HCT116 (cell line): ENCODE measurements around the gene PARP6. TPM values are rescaled to one million over a fixed set of nuclear protein-coding genes. Genes with fewer than 3 reads are reported as not detected.
A peak's percentile ranks its signal among the peaks of the same experiment; 100 is the strongest.

Experiments
- ATAC-seq: fragments of 200-7000 bp; cut with Tn5 transposase; 2 replicates; pipeline ENCODE4 v1.9.1; 2020; ENCODE audit warnings: mild to moderate bottlenecking, moderate library complexity
- BruUV-seq: library from RNA; stranded (reverse); fragments of 400-500 nt; replicated peaks from 2 replicates; lab custom pipeline; 2021; lab: Mats Ljungman, UMichigan
- CTCF ChIA-PET: fragments of 300-600 bp; sonication (Branson Sonifier 250); formaldehyde crosslinking; loops from one replicate; lab custom pipeline; 2021; ENCODE audit warnings: antibody characterized with exemption; lab: Charles Lee
- POLR2A ChIA-PET: fragments of 300-600, 350-600 bp; sonication (Branson Sonifier 250); formaldehyde crosslinking; loops from one replicate; lab custom pipeline; 2021; ENCODE audit warnings: antibody characterized with exemption; lab: Charles Lee
- RAD21 ChIA-PET, 2 experiments: fragments of 300-600 bp; sonication (Branson Sonifier 250); formaldehyde crosslinking; loops; one replicate each; lab custom pipeline; 2023; ENCODE audit warnings: low total read pairs in 2 of 2; ENCODE audit not compliant: uncharacterized antibody in 2 of 2, unreplicated experiment in 2 of 2, low non-redundant PET in 1 of 2; lab: Charles Lee
- DNase-seq: peaks from one replicate; pipeline ENCODE4 v3.0.0-alpha.2; 2010; ENCODE audit warnings: low read depth, low spot score
- H2AFZ ChIP-seq: fragments of 200-600 bp; shearing (Covaris generic), sonication (generic); 2 replicates; pipeline ENCODE4 v1.6.1; 2017; ENCODE audit warnings: low read depth, mixed run types, mixed read lengths, antibody characterized with exemption, low read length; ENCODE audit not compliant: poor library complexity, severe bottlenecking
- H3K27ac ChIP-seq: 2 replicates; pipeline ENCODE4 v1.5.1; 2012; ENCODE audit warnings: low read depth, low read length
- H3K27me3 ChIP-seq: fragments of 200-600 bp; sonication (generic); 2 replicates; pipeline ENCODE4 v1.6.1; 2016; ENCODE audit warnings: mixed run types, low read length, mixed read lengths; ENCODE audit not compliant: insufficient read depth
- H3K36me3 ChIP-seq, 2 experiments: fragments of 200-500 bp in 1 of 2; fragments of 200-600 bp in 1 of 2; sonication (Bioruptor generic) in 1 of 2; sonication (generic) in 1 of 2; 2 replicates each; pipeline versions ENCODE4 v1.5.1 to v1.6.1; 2014 to 2016; ENCODE audit warnings: low read length in 2 of 2, inconsistent platforms in 1 of 2, mixed read lengths in 1 of 2, mixed run types in 1 of 2; ENCODE audit not compliant: insufficient read depth in 2 of 2, control insufficient read depth in 1 of 2
- H3K4me1 ChIP-seq, 2 experiments: fragments of 200-600 bp in 1 of 2; sonication (generic) in 1 of 2; 2 replicates each; pipeline versions ENCODE4 v1.5.1 to v1.6.1; 2012 to 2017; ENCODE audit warnings: low read length in 2 of 2, inconsistent platforms in 1 of 2, mild to moderate bottlenecking in 1 of 2, mixed read lengths in 1 of 2, mixed run types in 1 of 2, moderate library complexity in 1 of 2; ENCODE audit not compliant: insufficient read depth in 2 of 2, control insufficient read depth in 1 of 2
- H3K4me2 ChIP-seq: fragments of 200-600 bp; sonication (generic); 2 replicates; pipeline ENCODE4 v1.6.1; 2017; ENCODE audit warnings: mixed run types, low read length, mixed read lengths
- H3K4me3 ChIP-seq, 2 experiments: fragments of 200-600 bp in 1 of 2; sonication (generic) in 1 of 2; replicated peaks in 1 of 2; 2 replicates each; pipeline ENCODE4 v1.5.1; 2011 to 2016; ENCODE audit warnings: low read length in 2 of 2, control low read depth in 1 of 2, low read depth in 1 of 2, mild to moderate bottlenecking in 1 of 2, mixed read lengths in 1 of 2, mixed run types in 1 of 2
- H3K79me2 ChIP-seq: fragments of 200-600 bp; sonication (generic); 2 replicates; pipeline ENCODE4 v1.6.1; 2017; ENCODE audit warnings: mild to moderate bottlenecking, mixed run types, low read length, moderate library complexity, mixed read lengths; ENCODE audit not compliant: insufficient read depth
- H3K9ac ChIP-seq: fragments of 200-600 bp; sonication (generic); 2 replicates; pipeline ENCODE4 v1.6.1; 2016; ENCODE audit warnings: low read length, mixed read lengths
- H3K9me2 ChIP-seq: fragments of 200-600 bp; sonication (generic), shearing (Covaris generic); 2 replicates; pipeline ENCODE4 v1.6.1; 2017; ENCODE audit warnings: mixed run types, mild to moderate bottlenecking, moderate library complexity; ENCODE audit not compliant: insufficient read depth
- H3K9me3 ChIP-seq, 2 experiments: fragments of 200-500 bp in 1 of 2; fragments of 200-600 bp in 1 of 2; sonication (Bioruptor generic) in 1 of 2; sonication (generic) in 1 of 2; 2 replicates each; pipeline ENCODE4 v1.6.1; 2014 to 2017; ENCODE audit warnings: low read length in 2 of 2, mixed read lengths in 2 of 2, inconsistent platforms in 1 of 2, low read depth in 1 of 2, mild to moderate bottlenecking in 1 of 2, mixed run types in 1 of 2, moderate library complexity in 1 of 2; ENCODE audit not compliant: control insufficient read depth in 1 of 2, insufficient read depth in 1 of 2
- H4K20me1 ChIP-seq: fragments of 200-600 bp; sonication (generic), shearing (Covaris generic); 2 replicates; pipeline ENCODE4 v1.6.1; 2017; ENCODE audit warnings: mixed run types, mild to moderate bottlenecking, moderate library complexity; ENCODE audit not compliant: insufficient read depth
- ATF3 ChIP-seq: IDR thresholded peaks from 2 replicates; pipeline ENCODE4 v1.6.1; 2012
- CBX3 ChIP-seq: IDR thresholded peaks from 2 replicates; pipeline ENCODE4 v1.6.1; 2012; ENCODE audit warnings: low read depth
- CTCF ChIP-seq, 3 experiments: fragments of 200-600 bp in 1 of 3; sonication (generic) in 1 of 3; IDR thresholded peaks in 2 of 3; conservative IDR thresholded peaks in 1 of 3; 2 replicates each; pipeline ENCODE4 v1.5.1; 2012 to 2017; ENCODE audit warnings: low read depth in 2 of 3, low read length in 2 of 3, antibody characterized with exemption in 1 of 3, borderline replicate concordance in 1 of 3, control low read depth in 1 of 3, mild to moderate bottlenecking in 1 of 3, mixed read lengths in 1 of 3, mixed run types in 1 of 3, moderate library complexity in 1 of 3; ENCODE audit not compliant: insufficient read depth in 1 of 3
- EGR1 ChIP-seq: IDR thresholded peaks from 2 replicates; pipeline ENCODE4 v1.6.1; 2012; ENCODE audit warnings: low read depth
- ELF1 ChIP-seq: IDR thresholded peaks from 2 replicates; pipeline ENCODE4 v1.6.1; 2012; ENCODE audit warnings: low read depth, borderline replicate concordance
- EZH2 ChIP-seq: fragments of 200-600 bp; sonication (generic); IDR thresholded peaks from 2 replicates; pipeline ENCODE4 v1.6.1; 2017; ENCODE audit warnings: antibody characterized with exemption, mixed run types
- FOSL1 ChIP-seq: IDR thresholded peaks from 2 replicates; pipeline ENCODE4 v1.6.1; 2012; ENCODE audit warnings: low read depth
- JUND ChIP-seq: IDR thresholded peaks from 2 replicates; pipeline ENCODE4 v1.6.1; 2012
- POLR2A ChIP-seq: IDR thresholded peaks from 2 replicates; pipeline ENCODE4 v1.7.0; 2011; ENCODE audit warnings: borderline replicate concordance; ENCODE audit not compliant: insufficient read depth, insufficient read length; ENCODE audit errors: extremely low read depth
- RAD21 ChIP-seq: IDR thresholded peaks from 2 replicates; pipeline ENCODE4 v1.6.1; 2012; ENCODE audit warnings: low read depth, mild to moderate bottlenecking
- SP1 ChIP-seq: IDR thresholded peaks from 2 replicates; pipeline ENCODE4 v1.6.1; 2012; ENCODE audit warnings: low read depth
- SRF ChIP-seq: IDR thresholded peaks from 2 replicates; pipeline ENCODE4 v1.6.1; 2012; ENCODE audit warnings: low read depth
- TCF7L2 ChIP-seq: IDR thresholded peaks from 2 replicates; pipeline ENCODE4 v1.7.0; 2011; ENCODE audit warnings: borderline replicate concordance, inconsistent platforms; ENCODE audit not compliant: insufficient read depth, insufficient read length; ENCODE audit errors: extremely low read depth
- ZNF274 ChIP-seq: fragments of 200-500 bp; sonication (Bioruptor generic); IDR thresholded peaks from 2 replicates; pipeline ENCODE4 v1.6.1; 2014; ENCODE audit warnings: mild to moderate bottlenecking, low read depth, low read length, inconsistent platforms
- intact Hi-C: fragments of 100-400 bp; cut with micrococcal nuclease; formaldehyde crosslinking; loops from 2 replicates; pipeline ENCODE4 v1.10.0; 2022
- total RNA-seq: library from RNA; stranded (reverse); gene quantifications from one replicate; pipeline ENCODE4 v1.2.1, GENCODE V29; 2021; ENCODE audit not compliant: unreplicated experiment
- TF ChIP-seq, protein P1 (sequence below): IDR thresholded peaks from 2 replicates; pipeline ENCODE4 v1.6.1; 2012; ENCODE audit warnings: low read depth

Gene PARP6
- total RNA-seq, 1 experiment from 2014 or later = 67.9 TPM

DNA sequence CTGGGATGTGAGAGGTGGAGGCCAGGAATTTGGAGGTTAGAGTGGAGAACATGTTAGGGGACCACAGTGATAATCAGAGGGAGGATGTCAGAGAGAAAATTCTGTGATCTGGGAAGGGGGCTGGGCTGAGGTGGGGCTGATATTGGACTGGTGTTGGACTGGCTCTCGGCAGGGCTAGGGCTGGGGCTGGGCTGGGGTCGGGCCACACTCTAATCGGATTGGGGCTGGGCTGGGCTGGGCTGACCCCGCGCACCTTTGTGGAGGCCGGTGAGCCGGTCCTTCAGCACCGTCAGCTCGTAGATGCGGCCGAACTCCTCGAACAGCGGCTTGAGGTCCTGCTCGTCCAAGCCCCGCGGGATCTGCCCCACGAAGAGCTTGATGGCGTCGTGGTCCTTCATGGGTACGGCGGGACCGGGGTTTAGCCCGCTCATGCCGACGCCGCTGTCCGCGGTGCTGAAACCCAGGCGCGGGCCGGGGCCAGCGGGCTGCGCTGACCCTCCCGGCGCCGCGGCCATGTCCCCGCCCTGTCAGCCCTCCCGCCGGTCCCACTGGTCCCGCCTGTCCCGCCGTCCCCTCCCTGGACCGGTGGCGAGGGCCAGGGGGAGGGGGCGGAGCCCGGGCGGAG, 47.1 kb upstream of the PARP6 start:
- H3K4me2 ChIP-seq = no peak overlapping the region
- no peaks in the 10 kb centered on the region for H3K79me2 ChIP-seq
- no peaks in the 10 kb centered on the region for H3K36me3 ChIP-seq
- intact Hi-C loops = loop anchor here (10.0 kb wide), 1 partner anchor 265 kb away; no protein-coding TSS in a partner anchor
- H3K27me3 ChIP-seq = no peaks in the 10 kb centered on the region
- CTCF ChIA-PET = no interaction called here
- no peak overlapping the region for H3K4me3 ChIP-seq
- no peaks in the 10 kb centered on the region for H3K9me2 ChIP-seq
- POLR2A ChIA-PET = no interaction called here
- H3K27ac ChIP-seq = no peak overlapping the region
- H4K20me1 ChIP-seq = no peaks in the 10 kb centered on the region
- RAD21 ChIA-PET = no interaction called here
- H3K9ac ChIP-seq = no peak overlapping the region
- peaks cover 0 to 7% of the 10 kb centered on the region in 2 experiments; a peak in 1 of 4 replicates for H3K9me3 ChIP-seq
- peak; percentile 22; the same call in 1 of the 2 replicates for ATAC-seq
- no peak for DNase-seq
- H3K4me1 ChIP-seq = no peaks in the 10 kb centered on the region
- BruUV-seq = no TSS peak
- no peak overlapping the region for H2AFZ ChIP-seq
- TF ChIP-seq, protein P1, sequence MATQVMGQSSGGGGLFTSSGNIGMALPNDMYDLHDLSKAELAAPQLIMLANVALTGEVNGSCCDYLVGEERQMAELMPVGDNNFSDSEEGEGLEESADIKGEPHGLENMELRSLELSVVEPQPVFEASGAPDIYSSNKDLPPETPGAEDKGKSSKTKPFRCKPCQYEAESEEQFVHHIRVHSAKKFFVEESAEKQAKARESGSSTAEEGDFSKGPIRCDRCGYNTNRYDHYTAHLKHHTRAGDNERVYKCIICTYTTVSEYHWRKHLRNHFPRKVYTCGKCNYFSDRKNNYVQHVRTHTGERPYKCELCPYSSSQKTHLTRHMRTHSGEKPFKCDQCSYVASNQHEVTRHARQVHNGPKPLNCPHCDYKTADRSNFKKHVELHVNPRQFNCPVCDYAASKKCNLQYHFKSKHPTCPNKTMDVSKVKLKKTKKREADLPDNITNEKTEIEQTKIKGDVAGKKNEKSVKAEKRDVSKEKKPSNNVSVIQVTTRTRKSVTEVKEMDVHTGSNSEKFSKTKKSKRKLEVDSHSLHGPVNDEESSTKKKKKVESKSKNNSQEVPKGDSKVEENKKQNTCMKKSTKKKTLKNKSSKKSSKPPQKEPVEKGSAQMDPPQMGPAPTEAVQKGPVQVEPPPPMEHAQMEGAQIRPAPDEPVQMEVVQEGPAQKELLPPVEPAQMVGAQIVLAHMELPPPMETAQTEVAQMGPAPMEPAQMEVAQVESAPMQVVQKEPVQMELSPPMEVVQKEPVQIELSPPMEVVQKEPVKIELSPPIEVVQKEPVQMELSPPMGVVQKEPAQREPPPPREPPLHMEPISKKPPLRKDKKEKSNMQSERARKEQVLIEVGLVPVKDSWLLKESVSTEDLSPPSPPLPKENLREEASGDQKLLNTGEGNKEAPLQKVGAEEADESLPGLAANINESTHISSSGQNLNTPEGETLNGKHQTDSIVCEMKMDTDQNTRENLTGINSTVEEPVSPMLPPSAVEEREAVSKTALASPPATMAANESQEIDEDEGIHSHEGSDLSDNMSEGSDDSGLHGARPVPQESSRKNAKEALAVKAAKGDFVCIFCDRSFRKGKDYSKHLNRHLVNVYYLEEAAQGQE = peak; percentile 50
- no peak for TF ChIP-seq ELF1

GRCh38 chr15:72318408-72318942, 46.1 kb upstream of the PARP6 start:
- Histone ChIP-seq H3K27me3 (no peaks in the 10 kb centered on the region), H3K4me3 (no peak overlapping the region), H3K4me2 (no peak overlapping the region), H3K4me1 (no peaks in the 10 kb centered on the region), H3K9me2 (no peaks in the 10 kb centered on the region), H4K20me1 (no peaks in the 10 kb centered on the region), H2AFZ (no peak overlapping the region), H3K9me3 (peaks cover 0 to 3% of the 10 kb centered on the region in 2 experiments; a peak in 1 of 4 replicates), H3K79me2 (no peaks in the 10 kb centered on the region), H3K27ac (no peak overlapping the region), H3K36me3 (no peaks in the 10 kb centered on the region), H3K9ac (no peak overlapping the region)
- no peak for TF ChIP-seq SRF
- no peak for TF ChIP-seq FOSL1
- TF ChIP-seq EGR1 = no peak
- TF ChIP-seq TCF7L2 = no peak
- no peak for TF ChIP-seq POLR2A
- no peak for TF ChIP-seq EZH2
- TF ChIP-seq RAD21 = no peak
- no peak for TF ChIP-seq ELF1
- no peak for TF ChIP-seq JUND
- TF ChIP-seq CTCF (IDR thresholded peaks at IDR 0.05 in 2 of 3, conservative IDR thresholded peaks at IDR 0.05 in 1 of 3; ENCODE audit: borderline replicate concordance in 1 of 3, insufficient read depth in 1 of 3, low read depth in 2 of 3, low read length in 2 of 3) = no peak
- TF ChIP-seq ZNF274 = no peak
- no peak for TF ChIP-seq SP1
- no peak for TF ChIP-seq CBX3
- no peak for TF ChIP-seq ATF3
- RAD21 ChIA-PET = no interaction called here
- POLR2A ChIA-PET = no interaction called here
- DNase-seq (no peak), ATAC-seq (no peak; the same call in 1 of the 2 replicates)
- CTCF ChIA-PET = no interaction called here
- intact Hi-C loops = loop anchor here (10.0 kb wide), 1 partner anchor 266 kb away; no protein-coding TSS in a partner anchor
- BruUV-seq = no TSS peak
